Stimulated activated CD8-positive, alpha-beta memory T cell treated with anti-CD3 and anti-CD28 coated beads, Interleukin-4, amount 100 ng/mL, for 4 hours (primary cell): ENCODE results near the gene JCHAIN.

Experiments
- DNase-seq, 2 donors: peaks; one replicate each; pipeline ENCODE4 v3.0.0-alpha.2; 2020; ENCODE audit warnings: low read depth in 2 of 2, low spot score in 1 of 2

JCHAIN gene

GRCh38 chr4:70640192-70640591 lies 26.1 kb downstream of the JCHAIN start:
- no peak for DNase-seq

GRCh38 chr4:70637239-70637913 lies 28.9 kb downstream of the JCHAIN start:
- DNase-seq, result no peak

DNA sequence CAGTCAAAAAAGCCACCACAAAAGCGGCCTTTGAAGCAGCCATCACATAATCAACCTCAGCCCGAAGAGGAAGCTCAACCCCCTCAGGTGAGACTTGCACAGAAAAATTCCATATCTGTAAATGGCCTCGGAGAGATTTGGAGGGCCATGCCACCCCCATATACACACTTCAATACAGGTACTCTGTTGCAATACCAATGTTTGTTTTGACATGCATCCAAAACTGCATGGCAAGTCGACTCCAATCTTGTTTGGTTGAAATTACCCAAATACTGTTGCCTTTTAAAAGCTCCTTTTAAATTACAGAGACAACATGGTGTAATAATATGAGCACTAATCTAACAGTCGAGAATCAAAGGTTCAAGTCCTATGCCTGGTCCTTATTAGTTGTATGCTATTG lies 31.8 kb downstream of the JCHAIN start:
- DNase-seq, result no peak

GRCh38 chr4:70632028-70632427 lies 34.3 kb downstream of the JCHAIN start:
- DNase-seq, result no peak

DNA sequence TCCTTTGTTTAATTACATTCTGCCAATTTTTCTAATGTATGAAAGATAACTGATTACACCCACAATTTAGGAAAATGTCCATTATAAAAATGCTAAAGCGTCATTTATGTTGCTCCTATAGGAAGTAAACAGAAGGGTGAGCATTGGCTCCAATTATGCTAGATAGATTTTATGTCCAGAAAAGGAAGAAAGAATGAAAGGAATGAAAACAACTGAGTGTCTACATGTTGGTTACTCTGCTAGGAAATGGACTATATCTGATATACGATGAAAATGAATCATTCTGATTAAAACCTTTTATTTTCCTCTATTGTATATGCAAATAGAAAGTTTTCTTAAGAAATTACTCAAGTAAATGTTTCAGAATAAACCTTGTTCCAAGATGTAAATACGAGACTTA lies 36.1 kb downstream of the JCHAIN start:
- DNase-seq, result no peak

GRCh38 chr4:70629469-70630090 lies 36.7 kb downstream of the JCHAIN start:
- DNase-seq, result no peak

DNA sequence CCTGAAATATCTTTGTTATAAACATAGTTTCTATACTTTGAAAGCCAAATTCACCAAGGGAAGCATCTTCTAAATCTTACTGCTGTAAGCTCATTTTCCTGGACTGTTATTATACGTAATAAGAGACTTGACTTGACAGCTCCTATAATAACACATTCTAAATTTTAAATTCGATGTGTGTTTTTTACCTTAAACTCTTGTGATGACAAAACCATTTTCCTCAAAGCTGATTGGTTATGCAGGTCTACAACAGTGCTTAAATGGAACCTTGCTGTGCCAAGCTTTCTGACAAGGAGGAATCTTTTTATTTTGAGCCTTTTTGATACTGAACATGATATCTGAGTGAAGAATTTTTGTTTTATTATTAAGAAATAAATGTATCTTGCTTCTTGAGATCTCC lies 37.9 kb downstream of the JCHAIN start, which contains the start of gene ENAM:
ENAM (plus strand) TSS at position 301 of the 400 bp plus-strand sequence. CDS start 757 bp downstream, outside the sequence.
- no peak for DNase-seq

- no peak for DNase-seq
Measured at GRCh38 chr4:70627620-70628019, 38.7 kb downstream of the JCHAIN start.

GRCh38 chr4:70624226-70624793 lies 42.0 kb downstream of the JCHAIN start:
- DNase-seq, result no peak

- DNase-seq, result no peak
Measured at GRCh38 chr4:70623323-70623722, 43.0 kb downstream of the JCHAIN start.

GRCh38 chr4:70619778-70620177 lies 46.5 kb downstream of the JCHAIN start:
- no peak for DNase-seq

- no peak for DNase-seq
Measured at GRCh38 chr4:70619288-70619687, 47.0 kb downstream of the JCHAIN start.

- no peak for DNase-seq
Measured at GRCh38 chr4:70614184-70614555, 52.1 kb downstream of the JCHAIN start.

- DNase-seq, result no peak
Measured at GRCh38 chr4:70613306-70614183, 52.8 kb downstream of the JCHAIN start.

- no peak for DNase-seq
Measured at GRCh38 chr4:70608324-70608723, 58.0 kb downstream of the JCHAIN start.

- no peak for DNase-seq
Measured at GRCh38 chr4:70607334-70607853, 58.9 kb downstream of the JCHAIN start.

- no peak for DNase-seq
Measured at GRCh38 chr4:70606459-70606858, 59.8 kb downstream of the JCHAIN start.
